ENCODE data around the gene NTHL1. TPM values are rescaled to one million over a fixed set of nuclear protein-coding genes. Genes with fewer than 3 reads are reported as not detected.

Gene NTHL1
- total RNA-seq, 1 donor from 2014 or later: 13.7 TPM

- Mint-ChIP-seq H3K9me3 (ENCODE audit: unreplicated experiment) (no peaks in the 10 kb centered on the region), H3K27me3 (ENCODE audit: low read depth, unreplicated experiment) (no peaks in the 10 kb centered on the region), H3K4me1 (ENCODE audit: low read depth, unreplicated experiment) (no peaks in the 10 kb centered on the region), H3K27ac (ENCODE audit: unreplicated experiment) (no peak overlapping the region), H3K4me3 (ENCODE audit: unreplicated experiment) (no peak overlapping the region), H3K36me3 (ENCODE audit: low read depth, unreplicated experiment) (peaks cover 5% of the 10 kb centered on the region)
- H3K4me1 ChIP-seq (ENCODE audit: insufficient read depth, low read length): no peaks in the 10 kb centered on the region
- H3K9me3 ChIP-seq (ENCODE audit: insufficient read depth, low read depth, low read length): no peaks in the 10 kb centered on the region
- H3K27ac ChIP-seq (ENCODE audit: low read depth, low read length): no peak overlapping the region
- FAIRE-seq (no peak), DNase-seq (ENCODE audit: low read depth) (no peak)
- no peaks in the 10 kb centered on the region for H4K20me1 ChIP-seq (ENCODE audit: insufficient read depth, low read length)
- H3K27me3 ChIP-seq (ENCODE audit: insufficient read depth, low read length): no peaks in the 10 kb centered on the region
- H3K4me2 ChIP-seq (ENCODE audit: low read length): no peak overlapping the region
- H3K36me3 ChIP-seq (ENCODE audit: insufficient read depth, low read length): no peaks in the 10 kb centered on the region
- no peak overlapping the region for H2AFZ ChIP-seq (ENCODE audit: low read depth, low read length)
- no peak for TF ChIP-seq CTCF (IDR thresholded peaks at IDR 0.05; ENCODE audit: insufficient read depth, low read depth, low read length)
- TF ChIP-seq EZH2 (IDR thresholded peaks at IDR 0.05; ENCODE audit: insufficient read depth, low read length): no peak
- no peak overlapping the region for H3K9ac ChIP-seq (ENCODE audit: low read length)
- no peaks in the 10 kb centered on the region for H3K79me2 ChIP-seq (ENCODE audit: insufficient read depth, low read length)
- no peak overlapping the region for H3K4me3 ChIP-seq (ENCODE audit: insufficient read depth, low read depth, low read length)
Measured at GRCh38 chr16:2082171-2082982, 34.7 kb upstream of the NTHL1 start.

- Histone ChIP-seq H3K4me1 (ENCODE audit: insufficient read depth, low read length) (no peaks in the 10 kb centered on the region), H3K27me3 (ENCODE audit: insufficient read depth, low read length) (no peaks in the 10 kb centered on the region), H3K79me2 (ENCODE audit: insufficient read depth, low read length) (no peaks in the 10 kb centered on the region), H3K27ac (ENCODE audit: low read depth, low read length) (no peak overlapping the region), H3K4me2 (ENCODE audit: low read length) (no peak overlapping the region), H3K9ac (ENCODE audit: low read length) (no peak overlapping the region), H3K9me3 (ENCODE audit: insufficient read depth, low read depth, low read length) (no peaks in the 10 kb centered on the region), H3K36me3 (ENCODE audit: insufficient read depth, low read length) (no peaks in the 10 kb centered on the region), H3K4me3 (ENCODE audit: insufficient read depth, low read depth, low read length) (no peak overlapping the region), H4K20me1 (ENCODE audit: insufficient read depth, low read length) (no peaks in the 10 kb centered on the region), H2AFZ (ENCODE audit: low read depth, low read length) (no peak overlapping the region)
- Mint-ChIP-seq H3K36me3 (ENCODE audit: low read depth, unreplicated experiment) (peaks cover 5% of the 10 kb centered on the region), H3K27ac (ENCODE audit: unreplicated experiment) (no peak overlapping the region), H3K4me1 (ENCODE audit: low read depth, unreplicated experiment) (no peaks in the 10 kb centered on the region), H3K9me3 (ENCODE audit: unreplicated experiment) (no peaks in the 10 kb centered on the region), H3K27me3 (ENCODE audit: low read depth, unreplicated experiment) (no peaks in the 10 kb centered on the region), H3K4me3 (ENCODE audit: unreplicated experiment) (no peak overlapping the region)
- DNase-seq (ENCODE audit: low read depth): no peak
- FAIRE-seq: no peak
- TF ChIP-seq CTCF (IDR thresholded peaks at IDR 0.05; ENCODE audit: insufficient read depth, low read depth, low read length) (no peak), EZH2 (IDR thresholded peaks at IDR 0.05; ENCODE audit: insufficient read depth, low read length) (no peak)
Measured at GRCh38 chr16:2081201-2082084, 33.8 kb upstream of the NTHL1 start.

All from astrocyte (in vitro differentiated cells and primary cell).